Colonic mucosa (tissue), 4 donors: Measurements from ENCODE around the gene OGFOD2. TPM values are rescaled to one million over a fixed set of nuclear protein-coding genes. Genes with fewer than 3 reads are reported as not detected.

Source experiments
- DNase-seq: peaks from one replicate; pipeline ENCODE4 v3.0.0-alpha.2; 2020
- H3K27ac ChIP-seq: fragments of 200-600 bp; one replicate; pipeline ENCODE4 v1.8.0; 2021
- H3K27me3 ChIP-seq: fragments of 200-600 bp; one replicate; pipeline ENCODE4 v1.8.0; 2021
- H3K36me3 ChIP-seq: fragments of 200-600 bp; one replicate; pipeline ENCODE4 v1.8.0; 2021
- H3K4me1 ChIP-seq: fragments of 200-600 bp; one replicate; pipeline ENCODE4 v1.8.0; 2021; ENCODE audit warnings: mild to moderate bottlenecking
- H3K4me3 ChIP-seq: fragments of 200-600 bp; one replicate; pipeline ENCODE4 v1.8.0; 2021
- H3K9ac ChIP-seq, 2 donors: one replicate each; pipeline ENCODE4 v1.7.0; 2013; ENCODE audit warnings: control low read depth in 2 of 2, low read depth in 2 of 2, low read length in 2 of 2
- H3K9me3 ChIP-seq: fragments of 200-600 bp; one replicate; pipeline ENCODE4 v1.8.0; 2021
- intact Hi-C: fragments of 100-400 bp; cut with DNase I; formaldehyde crosslinking; loops from one replicate; pipeline ENCODE4 v1.14.1; 2022
- total RNA-seq, 2 donors: library from RNA; stranded (reverse); fragmentation: NEBNext Ultra II Directional in 1 of 2; extraction: Animal tissue kit (Norgen Biotek cat#: 25700) in 1 of 2; gene quantifications; one replicate each; pipeline ENCODE4 v1.2.1, GENCODE V29; 2021
- TF ChIP-seq, protein P1 (sequence below): fragments of 200-600 bp; IDR thresholded peaks from one replicate; pipeline ENCODE4 v1.8.0; 2022; ENCODE audit warnings: antibody characterized with exemption, mild to moderate bottlenecking
- donor health status: healthy.
- donor health status: DM: no; HTN: no; CAD: no.
- donor health status: DM: no; HTN: no; CAD: no.

The OGFOD2 gene
- total RNA-seq, 2 donors from 2014 or later, result 15.9 to 28.1 TPM

- H3K9me3 ChIP-seq, result no peaks in the 10 kb centered on the region
These were observed 19.9 kb upstream of the OGFOD2 start for GRCh38 chr12:122955156-122955555.

DNA sequence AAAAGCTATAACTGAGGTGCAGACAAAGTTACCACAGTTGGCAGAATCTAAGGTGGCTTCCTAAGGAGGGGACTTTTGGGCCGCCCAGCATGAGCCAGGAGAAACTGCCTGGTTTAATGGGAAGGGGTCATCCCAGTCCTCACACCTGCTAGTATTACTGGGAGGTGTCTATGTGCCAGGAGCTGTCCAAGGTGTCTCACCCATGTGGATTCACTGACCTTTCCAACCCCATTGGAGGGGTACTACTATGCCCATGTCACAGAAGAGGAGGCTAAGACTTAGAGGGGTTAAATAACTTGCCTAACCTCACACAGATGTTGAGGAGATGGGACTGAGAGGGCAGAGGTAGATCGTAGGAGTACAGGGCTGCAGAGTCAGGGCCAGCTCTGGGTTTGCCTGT is 19.0 kb upstream of the OGFOD2 start:
- Histone ChIP-seq H3K27me3 (no peaks in the 10 kb centered on the region), H3K27ac (no peak overlapping the region), H3K4me3 (no peak overlapping the region), H3K9ac (no peak overlapping the region), H3K4me1 (no peaks in the 10 kb centered on the region), H3K36me3 (no peaks in the 10 kb centered on the region), H3K9me3 (no peaks in the 10 kb centered on the region)
- DNase-seq, result no peak
- TF ChIP-seq, protein P1, sequence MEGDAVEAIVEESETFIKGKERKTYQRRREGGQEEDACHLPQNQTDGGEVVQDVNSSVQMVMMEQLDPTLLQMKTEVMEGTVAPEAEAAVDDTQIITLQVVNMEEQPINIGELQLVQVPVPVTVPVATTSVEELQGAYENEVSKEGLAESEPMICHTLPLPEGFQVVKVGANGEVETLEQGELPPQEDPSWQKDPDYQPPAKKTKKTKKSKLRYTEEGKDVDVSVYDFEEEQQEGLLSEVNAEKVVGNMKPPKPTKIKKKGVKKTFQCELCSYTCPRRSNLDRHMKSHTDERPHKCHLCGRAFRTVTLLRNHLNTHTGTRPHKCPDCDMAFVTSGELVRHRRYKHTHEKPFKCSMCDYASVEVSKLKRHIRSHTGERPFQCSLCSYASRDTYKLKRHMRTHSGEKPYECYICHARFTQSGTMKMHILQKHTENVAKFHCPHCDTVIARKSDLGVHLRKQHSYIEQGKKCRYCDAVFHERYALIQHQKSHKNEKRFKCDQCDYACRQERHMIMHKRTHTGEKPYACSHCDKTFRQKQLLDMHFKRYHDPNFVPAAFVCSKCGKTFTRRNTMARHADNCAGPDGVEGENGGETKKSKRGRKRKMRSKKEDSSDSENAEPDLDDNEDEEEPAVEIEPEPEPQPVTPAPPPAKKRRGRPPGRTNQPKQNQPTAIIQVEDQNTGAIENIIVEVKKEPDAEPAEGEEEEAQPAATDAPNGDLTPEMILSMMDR, result no peak
- intact Hi-C loops, result no loop called here

More at GRCh38 chr12:122955156-122955555, 19.9 kb upstream of the OGFOD2 start:
- Histone ChIP-seq H3K9ac (no peak overlapping the region), H3K4me3 (no peak overlapping the region), H3K4me1 (no peaks in the 10 kb centered on the region), H3K27ac (no peak overlapping the region), H3K27me3 (no peaks in the 10 kb centered on the region), H3K36me3 (no peaks in the 10 kb centered on the region)
- TF ChIP-seq, protein P1, result no peak
- intact Hi-C loops, result no loop called here
- DNase-seq, result no peak

GRCh38 chr12:122958198-122958888 is 16.7 kb upstream of the OGFOD2 start:
- H3K4me1 ChIP-seq, result peaks cover 11% of the 10 kb centered on the region
- TF ChIP-seq, protein P1, result no peak
- H3K9ac ChIP-seq, result no peak overlapping the region
- H3K4me3 ChIP-seq, result no peak overlapping the region
- intact Hi-C loops, result no loop called here
- no peak for DNase-seq
- H3K27me3 ChIP-seq, result no peaks in the 10 kb centered on the region
- no peak overlapping the region for H3K27ac ChIP-seq
- H3K36me3 ChIP-seq, result no peaks in the 10 kb centered on the region
- no peaks in the 10 kb centered on the region for H3K9me3 ChIP-seq

- H3K9ac ChIP-seq, result no peak overlapping the region
- no peak overlapping the region for H3K27ac ChIP-seq
- H3K9me3 ChIP-seq, result no peaks in the 10 kb centered on the region
- H3K27me3 ChIP-seq, result no peaks in the 10 kb centered on the region
- peaks cover 11% of the 10 kb centered on the region for H3K4me1 ChIP-seq
- H3K4me3 ChIP-seq, result no peak overlapping the region
- intact Hi-C loops, result no loop called here
- TF ChIP-seq, protein P1, result no peak
- no peaks in the 10 kb centered on the region for H3K36me3 ChIP-seq
- no peak for DNase-seq
These were observed 15.4 kb upstream of the OGFOD2 start for GRCh38 chr12:122959566-122960192.

DNA sequence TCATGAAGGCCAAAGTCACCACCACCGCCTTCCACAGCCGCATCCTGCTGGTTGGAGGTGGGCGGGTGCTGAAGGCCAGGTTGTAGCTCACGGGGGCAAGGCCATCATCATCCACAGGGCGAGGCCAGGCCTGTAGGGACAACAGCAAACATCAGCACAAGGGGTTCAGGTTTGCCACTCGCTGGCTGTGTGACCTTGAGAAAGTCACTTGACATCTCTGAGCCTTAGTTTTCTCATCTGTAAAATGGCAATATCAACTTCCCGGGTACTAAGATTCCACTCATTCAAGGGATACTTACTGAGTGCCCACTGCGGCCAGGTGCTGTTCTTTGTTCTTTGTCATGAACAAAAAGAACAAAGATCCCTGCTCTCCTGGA is 14.9 kb upstream of the OGFOD2 start:
- intact Hi-C loops, result no loop called here
- Histone ChIP-seq H3K36me3 (no peaks in the 10 kb centered on the region), H3K4me1 (peaks cover 11% of the 10 kb centered on the region), H3K4me3 (no peak overlapping the region), H3K9me3 (no peaks in the 10 kb centered on the region), H3K9ac (no peak overlapping the region), H3K27ac (no peak overlapping the region), H3K27me3 (no peaks in the 10 kb centered on the region)
- TF ChIP-seq, protein P1, result no peak
- no peak for DNase-seq
